Endothelial cell of umbilical vein (primary cell): ENCODE results near the gene ERP29.

Experiments
- CTCF ChIP-seq, 2 donors: IDR thresholded peaks; 1 replicate in 1 of 2; 2 replicates in 1 of 2; pipeline ENCODE4 v1.5.1; 2011; ENCODE audit warnings: low read length in 2 of 2, mild to moderate bottlenecking in 2 of 2, moderate library complexity in 2 of 2, control low read depth in 1 of 2, inconsistent platforms in 1 of 2, low read depth in 1 of 2; ENCODE audit not compliant: insufficient read depth in 1 of 2; ENCODE audit errors: extremely low read depth in 1 of 2
- EZH2 ChIP-seq: IDR thresholded peaks from 2 replicates; pipeline ENCODE4 v1.6.1; 2012; ENCODE audit warnings: borderline replicate concordance, low read depth, mild to moderate bottlenecking, moderate library complexity, low read length, inconsistent platforms; ENCODE audit not compliant: severe bottlenecking
- GATA2 ChIP-seq: IDR thresholded peaks from 2 replicates; pipeline ENCODE4 v1.7.0; 2011; ENCODE audit warnings: low read depth, mild to moderate bottlenecking, moderate library complexity, mixed read lengths, low read length; ENCODE audit not compliant: insufficient read length, insufficient read depth
- MYC ChIP-seq: IDR thresholded peaks from one replicate; pipeline ENCODE4 v1.6.1; 2011; ENCODE audit warnings: mild to moderate bottlenecking, low read depth, low read length
- POLR2A ChIP-seq: IDR thresholded peaks from 2 replicates; pipeline ENCODE4 v1.6.1; 2012; ENCODE audit warnings: low read depth, mild to moderate bottlenecking, control low read depth, low read length
- TF ChIP-seq, protein P1 (sequence below): IDR thresholded peaks from 2 replicates; pipeline ENCODE4 v1.6.1; 2011; ENCODE audit not compliant: insufficient read depth, insufficient read length

DNA sequence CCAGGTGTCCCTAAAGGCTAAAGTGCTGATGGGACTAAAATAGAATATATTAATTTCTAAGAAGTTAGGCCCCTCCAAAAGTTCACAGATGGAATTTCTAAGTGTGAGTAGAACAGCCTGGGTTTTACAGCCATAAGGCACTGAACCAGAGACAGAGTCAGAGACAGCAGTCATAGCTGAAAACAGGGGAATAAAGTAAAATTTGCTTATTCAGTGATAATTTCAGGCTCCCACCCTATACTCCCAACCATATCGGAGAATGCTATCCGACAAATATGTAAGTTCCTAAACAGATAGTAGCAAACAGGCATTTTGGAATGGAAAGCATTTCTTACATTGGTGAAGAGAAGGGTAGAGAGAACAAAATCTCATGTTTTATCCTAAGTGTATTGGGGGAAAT, 50.0 kb downstream of the ERP29 start:
- TF ChIP-seq EZH2: no peak
- no peak for TF ChIP-seq GATA2
- TF ChIP-seq MYC: no peak
- TF ChIP-seq CTCF (IDR thresholded peaks at IDR 0.05; ENCODE audit: extremely low read depth in 1 of 2, insufficient read depth in 1 of 2, low read depth in 1 of 2, low read length in 2 of 2): no peak
- TF ChIP-seq POLR2A: no peak
- TF ChIP-seq, protein P1, sequence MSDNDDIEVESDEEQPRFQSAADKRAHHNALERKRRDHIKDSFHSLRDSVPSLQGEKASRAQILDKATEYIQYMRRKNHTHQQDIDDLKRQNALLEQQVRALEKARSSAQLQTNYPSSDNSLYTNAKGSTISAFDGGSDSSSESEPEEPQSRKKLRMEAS: no peak
